NCI-H82 (cell line): ENCODE data around the gene PMM1.
"Not testable (repeated sequence)": the region's sequence is repeated elsewhere in the genome, so short reads cannot be mapped to it uniquely, and the experiment has no call there.

Source experiments
- DNase-seq: peaks from one replicate; lab custom pipeline; 2025; lab: John Stamatoyannopoulos, UW

Gene PMM1

GRCh38 chr22:41596776-41597634 lies 7.4 kb upstream of the PMM1 start:
- DNase-seq = peak; percentile 58

GRCh38 chr22:41595703-41596102 lies 6.1 kb upstream of the PMM1 start:
- DNase-seq = no peak

- not testable (repeated sequence) for DNase-seq
These were observed 3.8 kb upstream of the PMM1 start for GRCh38 chr22:41593336-41593960.

- DNase-seq = no peak
These were observed 2.3 kb downstream of the PMM1 start for GRCh38 chr22:41587347-41587723.

GRCh38 chr22:41585898-41586297 lies 3.7 kb downstream of the PMM1 start:
- DNase-seq = no peak

GRCh38 chr22:41584881-41585280 lies 4.8 kb downstream of the PMM1 start:
- DNase-seq = no peak

GRCh38 chr22:41582694-41583093 lies 6.9 kb downstream of the PMM1 start:
- no peak for DNase-seq

GRCh38 chr22:41579997-41580355 lies 9.7 kb downstream of the PMM1 start:
- no peak for DNase-seq

GRCh38 chr22:41579297-41579996 lies 10.2 kb downstream of the PMM1 start:
- DNase-seq = no peak

GRCh38 chr22:41578818-41579217 lies 10.8 kb downstream of the PMM1 start:
- no peak for DNase-seq

GRCh38 chr22:41578114-41578513 lies 11.5 kb downstream of the PMM1 start:
- DNase-seq = no peak

GRCh38 chr22:41576877-41577276 lies 12.8 kb downstream of the PMM1 start:
- DNase-seq = peak; percentile 85

- no peak for DNase-seq
These were observed 14.1 kb downstream of the PMM1 start for GRCh38 chr22:41575533-41575932.

- no peak for DNase-seq
These were observed 14.7 kb downstream of the PMM1 start for GRCh38 chr22:41574847-41575381.

GRCh38 chr22:41573677-41574076 lies 16.0 kb downstream of the PMM1 start:
- no peak for DNase-seq

- DNase-seq = not testable (repeated sequence)
These were observed 17.3 kb downstream of the PMM1 start for GRCh38 chr22:41572305-41572704.

GRCh38 chr22:41571786-41572185 lies 17.9 kb downstream of the PMM1 start:
- DNase-seq = no peak

GRCh38 chr22:41570221-41570620 lies 19.4 kb downstream of the PMM1 start:
- DNase-seq = no peak

GRCh38 chr22:41568811-41569210 lies 20.8 kb downstream of the PMM1 start:
- no peak for DNase-seq

- DNase-seq = no peak
These were observed 22.2 kb downstream of the PMM1 start for GRCh38 chr22:41567512-41567768.

GRCh38 chr22:41565403-41566054 lies 24.1 kb downstream of the PMM1 start:
- peak; percentile 19 for DNase-seq

- DNase-seq = no peak
These were observed 25.1 kb downstream of the PMM1 start for GRCh38 chr22:41564563-41564962.
